Endothelial cell (in vitro differentiated cells): ENCODE results near the gene CDKL5. TPM values are rescaled to one million over a fixed set of nuclear protein-coding genes. Genes with fewer than 3 reads are reported as not detected.

Source experiments
- DNase-seq: peaks from one replicate; pipeline ENCODE4 v3.0.0; 2021; ENCODE audit warnings: low spot score
- H3K27ac Mint-ChIP-seq: one replicate; pipeline ENCODE4 v1.8.0; 2021; ENCODE audit warnings: mixed read lengths, inconsistent platforms; ENCODE audit not compliant: unreplicated experiment
- H3K27me3 Mint-ChIP-seq: one replicate; pipeline ENCODE4 v1.8.0; 2021; ENCODE audit warnings: mild to moderate bottlenecking, moderate library complexity, mixed read lengths, inconsistent platforms; ENCODE audit not compliant: unreplicated experiment
- H3K36me3 Mint-ChIP-seq: one replicate; pipeline ENCODE4 v1.8.0; 2021; ENCODE audit warnings: mild to moderate bottlenecking, low read depth, mixed read lengths, inconsistent platforms; ENCODE audit not compliant: unreplicated experiment
- H3K4me1 Mint-ChIP-seq: one replicate; pipeline ENCODE4 v1.8.0; 2021; ENCODE audit warnings: mild to moderate bottlenecking, mixed read lengths, inconsistent platforms; ENCODE audit not compliant: unreplicated experiment
- H3K4me3 Mint-ChIP-seq: one replicate; pipeline ENCODE4 v1.8.0; 2021; ENCODE audit warnings: mild to moderate bottlenecking, mixed read lengths, inconsistent platforms; ENCODE audit not compliant: unreplicated experiment
- H3K9me3 Mint-ChIP-seq: one replicate; pipeline ENCODE4 v1.8.0; 2021; ENCODE audit warnings: mixed read lengths, inconsistent platforms; ENCODE audit not compliant: unreplicated experiment
- total RNA-seq: library from RNA; stranded (reverse); fragmentation: NEBNext Ultra II Directional; extraction: Animal tissue kit (Norgen Biotek cat#: 25700); gene quantifications from one replicate; pipeline ENCODE4 v1.2.1, GENCODE V29; 2021; ENCODE audit not compliant: unreplicated experiment
- TF ChIP-seq, protein P1 (sequence below): fragments of 200-600 bp; sonication (generic); IDR thresholded peaks from one replicate; pipeline ENCODE4 v1.5.0; 2021; ENCODE audit warnings: antibody characterized with exemption; ENCODE audit not compliant: unreplicated experiment

CDKL5 gene
- total RNA-seq, 1 donor from 2014 or later, result 10.6 TPM

DNA sequence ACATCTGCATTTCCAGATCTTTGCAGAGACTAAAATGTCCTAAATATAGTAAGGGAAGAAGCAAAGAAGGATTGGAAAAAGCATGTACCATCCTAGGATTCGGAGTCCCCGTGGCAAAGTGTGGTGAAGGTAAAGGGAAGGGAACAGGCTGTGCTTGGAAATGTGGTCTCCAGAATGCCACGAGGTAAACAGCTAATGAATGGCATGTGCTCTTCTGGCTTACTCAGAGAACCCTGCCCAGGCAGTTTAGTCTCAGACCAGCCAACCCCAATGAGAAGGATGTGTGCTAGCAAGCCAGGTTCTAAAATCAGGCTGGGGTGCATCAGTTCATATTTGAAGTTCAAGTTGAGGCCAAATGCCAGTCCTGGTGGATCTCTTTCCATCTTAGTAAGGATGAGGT is 133.4 kb downstream of the CDKL5 start:
- no peaks in the 10 kb centered on the region for H3K36me3 Mint-ChIP-seq
- TF ChIP-seq, protein P1, sequence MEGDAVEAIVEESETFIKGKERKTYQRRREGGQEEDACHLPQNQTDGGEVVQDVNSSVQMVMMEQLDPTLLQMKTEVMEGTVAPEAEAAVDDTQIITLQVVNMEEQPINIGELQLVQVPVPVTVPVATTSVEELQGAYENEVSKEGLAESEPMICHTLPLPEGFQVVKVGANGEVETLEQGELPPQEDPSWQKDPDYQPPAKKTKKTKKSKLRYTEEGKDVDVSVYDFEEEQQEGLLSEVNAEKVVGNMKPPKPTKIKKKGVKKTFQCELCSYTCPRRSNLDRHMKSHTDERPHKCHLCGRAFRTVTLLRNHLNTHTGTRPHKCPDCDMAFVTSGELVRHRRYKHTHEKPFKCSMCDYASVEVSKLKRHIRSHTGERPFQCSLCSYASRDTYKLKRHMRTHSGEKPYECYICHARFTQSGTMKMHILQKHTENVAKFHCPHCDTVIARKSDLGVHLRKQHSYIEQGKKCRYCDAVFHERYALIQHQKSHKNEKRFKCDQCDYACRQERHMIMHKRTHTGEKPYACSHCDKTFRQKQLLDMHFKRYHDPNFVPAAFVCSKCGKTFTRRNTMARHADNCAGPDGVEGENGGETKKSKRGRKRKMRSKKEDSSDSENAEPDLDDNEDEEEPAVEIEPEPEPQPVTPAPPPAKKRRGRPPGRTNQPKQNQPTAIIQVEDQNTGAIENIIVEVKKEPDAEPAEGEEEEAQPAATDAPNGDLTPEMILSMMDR, result no peak
- no peak overlapping the region for H3K4me3 Mint-ChIP-seq
- H3K27ac Mint-ChIP-seq, result no peak overlapping the region
- peaks cover 1% of the 10 kb centered on the region for H3K4me1 Mint-ChIP-seq
- DNase-seq, result no peak
- no peaks in the 10 kb centered on the region for H3K9me3 Mint-ChIP-seq
- no peaks in the 10 kb centered on the region for H3K27me3 Mint-ChIP-seq

DNA sequence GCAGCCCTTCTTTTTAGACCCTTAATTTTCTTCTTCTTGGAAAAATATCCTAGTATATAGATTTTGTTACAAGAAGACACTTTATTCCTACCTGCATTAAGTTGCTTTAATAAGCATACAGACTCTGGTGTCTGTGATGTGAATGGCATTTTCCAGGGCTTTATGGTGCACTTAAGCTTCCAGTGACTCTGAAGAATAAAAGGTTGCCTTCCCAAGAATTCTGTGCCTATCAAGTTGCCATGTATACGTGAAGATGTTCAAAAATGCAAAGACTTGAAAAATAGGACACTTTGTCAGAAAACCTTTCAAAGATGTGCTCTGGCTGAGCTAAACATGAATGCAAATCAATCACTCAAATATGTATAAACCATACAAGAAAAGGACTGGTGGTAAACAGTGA is 135.6 kb downstream of the CDKL5 start:
- no peaks in the 10 kb centered on the region for H3K9me3 Mint-ChIP-seq
- H3K27me3 Mint-ChIP-seq, result no peaks in the 10 kb centered on the region
- no peak overlapping the region for H3K27ac Mint-ChIP-seq
- TF ChIP-seq, protein P1, result no peak
- peaks cover 6% of the 10 kb centered on the region for H3K4me1 Mint-ChIP-seq
- no peak overlapping the region for H3K4me3 Mint-ChIP-seq
- H3K36me3 Mint-ChIP-seq, result no peaks in the 10 kb centered on the region
- no peak for DNase-seq

DNA sequence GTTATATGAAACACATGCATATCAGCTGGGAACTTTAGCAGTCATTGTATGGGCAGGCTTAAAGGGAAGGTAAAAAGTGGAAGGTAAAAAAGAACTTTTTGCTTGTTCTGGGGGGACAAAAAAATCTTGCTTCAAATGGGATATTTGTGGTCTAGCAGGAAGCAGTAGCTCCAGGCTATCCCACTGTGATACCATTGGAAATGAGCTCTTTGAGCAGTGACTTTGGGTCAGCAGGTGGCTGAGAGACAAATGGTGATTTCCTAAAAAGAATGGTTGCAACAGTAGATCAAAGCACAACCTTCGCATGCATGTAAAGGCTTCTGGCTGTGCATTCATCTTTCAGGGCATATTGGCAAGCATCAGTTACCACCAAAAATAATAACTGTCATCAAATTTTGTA is 140.3 kb downstream of the CDKL5 start:
- Mint-ChIP-seq H3K27me3 (no peaks in the 10 kb centered on the region), H3K27ac (no peak overlapping the region), H3K9me3 (no peaks in the 10 kb centered on the region), H3K36me3 (no peaks in the 10 kb centered on the region), H3K4me3 (no peak overlapping the region), H3K4me1 (peaks cover 6% of the 10 kb centered on the region)
- no peak for DNase-seq
- TF ChIP-seq, protein P1, result no peak

DNA sequence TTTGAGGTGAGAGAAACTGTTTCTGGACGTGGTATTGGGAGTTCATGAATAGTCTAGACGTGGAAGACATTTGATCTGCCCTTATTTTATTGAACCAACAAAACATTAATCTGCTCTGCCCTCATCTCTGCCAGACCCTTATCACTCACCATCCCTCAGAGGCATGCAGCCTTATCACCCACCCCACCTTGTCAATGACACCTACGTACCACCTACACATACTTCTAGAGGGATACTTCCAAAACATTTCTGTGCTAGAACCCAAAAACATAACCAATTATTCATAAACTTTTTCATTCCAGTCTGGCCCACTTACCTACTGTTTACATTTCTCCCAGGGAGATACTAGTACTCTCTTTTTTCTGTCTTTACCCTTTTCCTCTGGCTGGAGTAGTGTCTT is 141.3 kb downstream of the CDKL5 start:
- no peak overlapping the region for H3K27ac Mint-ChIP-seq
- peaks cover 6% of the 10 kb centered on the region for H3K4me1 Mint-ChIP-seq
- H3K4me3 Mint-ChIP-seq, result no peak overlapping the region
- no peaks in the 10 kb centered on the region for H3K27me3 Mint-ChIP-seq
- no peaks in the 10 kb centered on the region for H3K36me3 Mint-ChIP-seq
- no peak for DNase-seq
- TF ChIP-seq, protein P1, result no peak
- H3K9me3 Mint-ChIP-seq, result no peaks in the 10 kb centered on the region

DNA sequence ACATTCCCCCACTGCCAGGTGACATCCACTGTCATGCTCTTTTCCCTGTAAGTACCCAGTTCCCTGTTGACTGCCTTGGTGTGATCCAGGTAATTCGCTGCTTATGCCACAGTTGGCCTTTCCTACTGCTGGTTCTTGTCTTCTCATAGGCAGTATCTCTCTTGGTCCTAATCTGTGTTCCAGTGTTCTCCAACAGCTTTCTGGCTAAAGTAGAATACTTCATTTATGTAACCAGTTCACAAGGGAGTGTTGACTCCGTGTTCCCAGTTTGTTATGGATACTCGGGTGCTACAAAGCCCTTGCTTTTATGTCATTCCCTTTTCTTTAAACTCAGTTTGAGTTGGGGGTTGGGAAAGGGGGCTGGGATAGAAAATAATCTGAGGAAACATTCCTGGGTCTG is 148.1 kb downstream of the CDKL5 start:
- DNase-seq, result no peak
- peaks cover 12% of the 10 kb centered on the region for H3K4me1 Mint-ChIP-seq
- H3K27ac Mint-ChIP-seq, result no peak overlapping the region
- peaks cover 1% of the 10 kb centered on the region for H3K27me3 Mint-ChIP-seq
- TF ChIP-seq, protein P1, result no peak
- no peaks in the 10 kb centered on the region for H3K9me3 Mint-ChIP-seq
- H3K4me3 Mint-ChIP-seq, result no peak overlapping the region
- no peaks in the 10 kb centered on the region for H3K36me3 Mint-ChIP-seq
